B cell (primary cell): ENCODE data around the gene STRBP.
"Not testable (repeated sequence)": the region's sequence is repeated elsewhere in the genome, so short reads cannot be mapped to it uniquely, and the experiment has no call there.

Experiments used
- EZH2 ChIP-seq: IDR thresholded peaks from 2 replicates; pipeline ENCODE4 v1.6.1; 2012; ENCODE audit warnings: borderline replicate concordance, low read depth, mild to moderate bottlenecking, moderate library complexity, low read length; ENCODE audit not compliant: insufficient read depth, poor library complexity, severe bottlenecking
- TF ChIP-seq, protein P1 (sequence below): fragments of 200-600 bp; IDR thresholded peaks from one replicate; pipeline ENCODE4 v1.8.0; 2022; ENCODE audit warnings: antibody characterized with exemption, mild to moderate bottlenecking

DNA sequence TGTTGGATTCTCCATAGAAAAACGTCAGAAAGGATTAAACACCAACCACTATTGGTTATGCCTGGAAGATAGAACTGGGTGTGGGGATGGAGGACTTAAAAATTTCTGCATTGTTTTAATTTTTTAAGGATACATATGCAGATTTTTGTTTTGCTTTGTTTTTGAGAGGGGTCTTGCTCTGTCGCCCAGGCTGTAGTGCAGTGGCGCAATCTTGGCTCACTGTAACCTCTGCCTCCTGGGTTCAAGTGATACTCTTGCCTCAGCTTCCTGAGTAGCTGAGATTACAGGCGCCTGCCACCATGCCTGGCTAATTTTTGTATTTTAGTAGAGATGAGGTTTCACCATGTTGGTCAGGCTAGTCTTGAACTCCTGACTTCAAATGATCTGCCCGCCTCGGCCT is 2.7 kb upstream of the STRBP start:
- TF ChIP-seq, protein P1, sequence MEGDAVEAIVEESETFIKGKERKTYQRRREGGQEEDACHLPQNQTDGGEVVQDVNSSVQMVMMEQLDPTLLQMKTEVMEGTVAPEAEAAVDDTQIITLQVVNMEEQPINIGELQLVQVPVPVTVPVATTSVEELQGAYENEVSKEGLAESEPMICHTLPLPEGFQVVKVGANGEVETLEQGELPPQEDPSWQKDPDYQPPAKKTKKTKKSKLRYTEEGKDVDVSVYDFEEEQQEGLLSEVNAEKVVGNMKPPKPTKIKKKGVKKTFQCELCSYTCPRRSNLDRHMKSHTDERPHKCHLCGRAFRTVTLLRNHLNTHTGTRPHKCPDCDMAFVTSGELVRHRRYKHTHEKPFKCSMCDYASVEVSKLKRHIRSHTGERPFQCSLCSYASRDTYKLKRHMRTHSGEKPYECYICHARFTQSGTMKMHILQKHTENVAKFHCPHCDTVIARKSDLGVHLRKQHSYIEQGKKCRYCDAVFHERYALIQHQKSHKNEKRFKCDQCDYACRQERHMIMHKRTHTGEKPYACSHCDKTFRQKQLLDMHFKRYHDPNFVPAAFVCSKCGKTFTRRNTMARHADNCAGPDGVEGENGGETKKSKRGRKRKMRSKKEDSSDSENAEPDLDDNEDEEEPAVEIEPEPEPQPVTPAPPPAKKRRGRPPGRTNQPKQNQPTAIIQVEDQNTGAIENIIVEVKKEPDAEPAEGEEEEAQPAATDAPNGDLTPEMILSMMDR: not testable (repeated sequence)
- TF ChIP-seq EZH2: not testable (repeated sequence)
